GM19452 (cell line): ENCODE data around the gene PYDC1.
"Not testable (repeated sequence)": the region's sequence is repeated elsewhere in the genome, so short reads cannot be mapped to it uniquely, and the experiment has no call there.

ENCODE experiments used
- ATAC-seq: cut with Tn5 transposase; IDR thresholded peaks from one replicate; pipeline ENCODE4 v1.9.1; 2021; ENCODE audit not compliant: unreplicated experiment

The PYDC1 gene

DNA sequence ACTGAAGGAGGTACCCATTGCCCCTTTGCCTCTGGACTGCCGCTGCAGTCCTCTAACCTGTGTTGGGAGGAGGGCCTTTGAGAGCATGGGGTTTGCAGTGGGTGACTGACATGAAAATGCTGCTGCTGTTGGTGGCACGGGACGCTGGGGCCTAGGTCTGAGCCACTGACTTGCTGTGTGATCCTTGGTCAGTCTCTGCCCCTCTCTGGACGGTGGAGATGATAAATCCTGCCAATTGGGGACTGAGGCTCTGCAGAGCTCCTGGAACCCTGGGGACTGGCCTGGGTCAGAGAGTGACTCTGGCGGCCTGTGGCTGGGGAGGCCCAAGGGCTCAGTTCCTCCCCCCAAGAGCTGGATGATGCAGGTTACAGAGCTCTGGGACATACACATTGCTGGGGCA lies 6.1 kb upstream of the PYDC1 start:
- ATAC-seq, result no peak

- no peak for ATAC-seq
Measured at GRCh38 chr16:31221357-31222160, 4.6 kb upstream of the PYDC1 start.

GRCh38 chr16:31219154-31219741 lies 2.3 kb upstream of the PYDC1 start:
- ATAC-seq, result no peak

- no peak for ATAC-seq
Measured at GRCh38 chr16:31217136-31217530, 198 bp upstream of the PYDC1 start.

- no peak for ATAC-seq
Measured at GRCh38 chr16:31215287-31216162, 1.4 kb downstream of the PYDC1 start.

DNA sequence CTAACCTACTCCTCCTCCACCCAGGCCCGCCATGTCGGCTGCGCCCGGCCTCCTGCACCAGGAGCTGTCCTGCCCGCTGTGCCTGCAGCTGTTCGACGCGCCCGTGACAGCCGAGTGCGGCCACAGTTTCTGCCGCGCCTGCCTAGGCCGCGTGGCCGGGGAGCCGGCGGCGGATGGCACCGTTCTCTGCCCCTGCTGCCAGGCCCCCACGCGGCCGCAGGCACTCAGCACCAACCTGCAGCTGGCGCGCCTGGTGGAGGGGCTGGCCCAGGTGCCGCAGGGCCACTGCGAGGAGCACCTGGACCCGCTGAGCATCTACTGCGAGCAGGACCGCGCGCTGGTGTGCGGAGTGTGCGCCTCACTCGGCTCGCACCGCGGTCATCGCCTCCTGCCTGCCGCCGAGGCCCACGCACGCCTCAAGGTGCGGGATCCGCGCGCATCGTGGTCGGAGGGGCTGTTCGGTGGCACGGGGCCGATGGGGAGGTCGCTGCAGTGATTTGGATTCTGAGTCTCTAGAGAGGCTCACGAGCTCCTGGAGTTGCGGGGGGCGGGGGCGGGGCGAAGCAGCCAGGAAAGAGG lies 2.1 kb downstream of the PYDC1 start:
- no peak for ATAC-seq

DNA sequence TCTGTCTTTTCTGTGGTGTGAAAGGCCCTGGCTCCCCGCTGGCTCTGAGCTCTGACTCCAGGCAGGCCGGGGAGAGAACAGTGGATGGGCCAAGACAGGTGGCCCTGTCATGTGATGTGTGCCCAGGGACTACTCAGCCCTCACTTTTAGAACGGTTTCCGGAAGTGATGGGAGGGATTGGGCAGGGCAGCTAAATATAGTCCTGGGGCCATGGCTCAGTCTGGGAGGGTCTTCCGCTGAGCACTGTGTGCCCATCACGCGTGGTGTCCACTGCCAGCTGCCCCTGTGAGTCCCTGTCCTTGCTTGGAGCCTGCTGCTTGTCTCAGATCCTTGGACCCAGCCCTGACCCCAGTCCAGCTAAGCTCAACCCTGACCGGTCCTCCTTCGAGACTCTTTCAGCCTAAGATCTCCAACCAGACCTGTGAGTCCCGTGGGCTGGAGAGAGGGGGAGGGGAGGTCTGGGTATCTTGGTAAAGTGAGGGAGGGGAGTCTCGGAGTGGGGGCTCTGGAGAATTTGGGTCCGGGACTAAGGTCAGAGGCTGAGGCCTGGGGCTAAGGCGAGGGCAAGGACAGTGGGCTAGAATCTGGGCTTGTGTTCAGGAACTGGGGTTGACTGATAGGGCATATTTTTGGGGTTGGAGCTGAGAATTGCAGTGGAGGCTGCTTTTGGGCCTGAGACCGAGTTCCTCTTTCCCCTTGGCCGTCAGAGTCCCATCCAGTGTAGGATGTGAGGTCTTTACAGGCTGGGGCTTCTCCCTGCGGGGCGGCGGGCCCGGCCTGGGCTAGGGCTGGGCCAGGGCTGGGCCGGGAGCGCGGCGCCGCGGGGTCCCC lies 2.8 kb downstream of the PYDC1 start, which contains the start of gene TRIM72:
TSS of gene TRIM72 (plus strand) at position 243 of the 831 bp plus-strand sequence. CDS start 620 bp downstream, outside the sequence.
- no peak for ATAC-seq

DNA sequence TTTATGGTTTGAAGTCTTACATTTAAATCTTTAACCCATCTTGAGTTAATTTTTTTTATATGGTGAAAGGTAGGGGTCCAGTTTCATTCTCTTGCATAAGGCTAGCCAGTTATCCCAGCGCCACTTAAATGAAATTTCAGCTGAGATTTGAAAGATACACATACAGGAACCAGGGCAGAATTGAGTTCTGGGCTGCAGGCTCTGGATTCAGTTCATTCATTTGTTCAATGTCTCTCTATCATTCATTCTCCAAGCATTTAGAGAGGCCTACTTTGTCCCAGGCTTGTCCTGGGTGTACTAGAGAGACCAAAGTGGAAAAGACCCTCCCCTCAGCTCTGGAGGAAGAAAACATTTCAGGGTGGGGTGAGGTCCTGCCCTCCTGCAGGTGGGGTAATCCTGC lies 3.6 kb downstream of the PYDC1 start:
- no peak for ATAC-seq

DNA sequence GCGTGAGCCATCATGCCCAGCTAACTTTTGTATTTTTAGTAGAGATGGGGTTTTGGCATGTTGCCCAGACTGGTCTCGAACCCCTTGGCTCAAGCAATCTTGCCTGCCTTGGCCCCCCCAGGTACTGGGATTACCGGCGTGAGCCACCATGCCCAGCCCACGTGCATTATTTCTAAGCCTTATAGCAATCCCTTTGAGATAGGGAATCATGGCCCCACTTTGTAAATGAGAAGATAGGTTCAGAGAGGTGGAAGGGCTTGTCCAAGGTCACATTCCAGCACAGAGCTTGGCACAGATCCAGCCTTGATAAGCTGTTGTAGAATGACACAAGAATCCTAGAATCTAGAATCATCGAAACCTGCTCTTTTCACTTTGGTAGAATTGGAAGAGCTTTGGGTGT lies 10.2 kb downstream of the PYDC1 start:
- ATAC-seq, result no peak

- no peak for ATAC-seq
Measured at GRCh38 chr16:31204871-31205666, 11.9 kb downstream of the PYDC1 start.

DNA sequence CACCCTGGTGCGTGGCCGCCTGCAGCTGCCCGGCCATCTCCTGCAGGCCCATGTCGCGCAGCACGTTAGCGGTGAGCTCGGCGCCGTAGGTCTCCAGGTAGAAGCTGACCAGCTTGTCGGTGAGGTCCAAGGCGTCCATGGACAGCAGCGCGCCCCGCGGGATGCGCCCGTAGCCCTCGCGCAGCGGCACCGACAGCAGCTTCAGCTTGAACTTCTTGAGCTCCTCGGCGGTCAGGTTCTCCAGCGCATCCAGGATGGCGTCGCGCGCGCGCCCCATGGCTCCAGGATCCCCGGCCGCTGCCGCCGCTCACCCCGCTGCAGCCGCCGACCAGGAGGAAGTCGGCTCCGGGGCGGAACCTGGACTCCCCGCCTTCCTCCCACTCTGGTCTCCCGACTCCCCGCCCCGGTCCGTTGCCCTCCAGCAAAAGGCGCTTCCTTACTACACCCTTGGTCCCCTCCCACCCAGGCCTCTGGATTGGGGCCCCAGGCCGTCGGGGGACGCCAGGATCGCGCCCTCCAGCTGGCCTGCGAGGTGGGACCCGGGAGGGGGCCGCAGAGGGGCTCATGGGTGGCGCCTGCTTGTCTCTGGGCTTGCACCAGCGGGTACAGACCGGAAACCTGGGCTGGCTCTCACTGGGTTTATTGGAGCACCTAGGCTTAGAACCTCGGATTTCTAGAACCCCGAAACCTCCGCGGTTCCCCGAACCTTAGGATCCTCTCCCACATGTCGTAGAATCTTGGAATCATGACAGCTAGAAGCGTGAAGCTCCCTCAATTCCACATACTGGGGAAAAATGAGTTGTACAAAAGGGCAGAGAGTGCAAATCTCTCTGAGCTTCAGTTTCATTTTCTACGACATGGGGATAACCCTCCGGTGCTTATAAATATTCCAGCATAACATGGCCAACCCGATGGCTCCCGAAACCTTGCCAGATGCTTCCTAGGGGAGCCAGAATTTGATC lies 14.2 kb downstream of the PYDC1 start, which contains the start of gene PYCARD:
TSS of gene PYCARD (minus strand) at position 347 of the 962 bp plus-strand sequence. CDS start at position 277, 70 bp downstream.
- peak; percentile 45 for ATAC-seq

DNA sequence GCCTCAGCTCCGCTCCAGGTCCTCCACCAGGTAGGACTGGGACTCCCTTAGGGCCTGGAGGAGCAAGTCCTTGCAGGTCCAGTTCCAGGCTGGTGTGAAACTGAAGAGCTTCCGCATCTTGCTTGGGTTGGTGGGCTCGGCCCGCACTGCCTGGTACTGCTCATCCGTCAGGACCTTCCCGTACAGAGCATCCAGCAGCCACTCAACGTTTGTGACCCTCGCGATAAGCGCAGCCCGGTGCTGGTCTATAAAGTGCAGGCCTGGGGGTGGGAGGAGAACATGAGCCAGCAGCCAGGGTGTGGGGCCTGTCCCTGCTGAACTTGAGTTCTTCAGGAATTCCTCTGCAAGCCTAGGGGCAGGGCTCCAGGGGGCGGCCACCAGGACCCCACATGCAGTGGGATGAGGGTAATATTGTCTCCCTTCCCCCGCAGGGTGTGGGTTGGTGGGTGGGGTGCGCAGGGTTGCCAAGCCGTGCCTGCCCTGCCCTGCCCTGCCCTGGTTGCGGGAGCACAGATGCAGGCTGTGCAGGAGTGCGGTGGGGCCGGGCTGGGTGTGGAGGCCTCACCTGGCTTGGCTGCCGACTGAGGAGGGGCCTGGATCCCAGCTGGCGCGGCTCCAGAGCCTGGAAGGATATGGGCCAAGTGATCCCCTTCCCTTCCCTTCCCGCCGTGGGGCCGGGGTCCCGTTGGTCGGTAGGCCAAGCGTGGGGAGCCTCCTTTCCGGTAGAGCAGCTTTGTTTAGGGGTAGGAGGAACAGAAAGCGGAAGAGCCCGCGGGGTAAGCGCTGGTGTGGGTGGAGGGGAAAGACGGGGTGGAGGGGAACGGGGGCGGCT lies 15.1 kb downstream of the PYDC1 start:
- peak; percentile 55 for ATAC-seq

GRCh38 chr16:31200821-31201568 lies 15.9 kb downstream of the PYDC1 start:
- no peak for ATAC-seq

- ATAC-seq, result not testable (repeated sequence)
Measured at GRCh38 chr16:31200111-31200510, 16.8 kb downstream of the PYDC1 start.

- ATAC-seq, result no peak
Measured at GRCh38 chr16:31199430-31200041, 17.4 kb downstream of the PYDC1 start.

- no peak for ATAC-seq
Measured at GRCh38 chr16:31198207-31198882, 18.6 kb downstream of the PYDC1 start.
